LNCaP clone FGC (cell line): ENCODE measurements around the gene NFKBIE.

ENCODE experiments used
- DNase-seq: peaks from one replicate; pipeline ENCODE4 v3.0.0-alpha.2; 2011; ENCODE audit warnings: low read depth
- H3K4me3 ChIP-seq: 2 replicates; pipeline ENCODE4 v1.5.1; 2011; ENCODE audit warnings: mild to moderate bottlenecking, low read depth, low read length, control low read depth
- TF ChIP-seq, protein P1 (sequence below): IDR thresholded peaks from 2 replicates; pipeline ENCODE4 v1.5.1; 2012; ENCODE audit warnings: mild to moderate bottlenecking; ENCODE audit not compliant: control insufficient read depth, insufficient read depth; ENCODE audit errors: extremely low read depth

The NFKBIE gene

DNA sequence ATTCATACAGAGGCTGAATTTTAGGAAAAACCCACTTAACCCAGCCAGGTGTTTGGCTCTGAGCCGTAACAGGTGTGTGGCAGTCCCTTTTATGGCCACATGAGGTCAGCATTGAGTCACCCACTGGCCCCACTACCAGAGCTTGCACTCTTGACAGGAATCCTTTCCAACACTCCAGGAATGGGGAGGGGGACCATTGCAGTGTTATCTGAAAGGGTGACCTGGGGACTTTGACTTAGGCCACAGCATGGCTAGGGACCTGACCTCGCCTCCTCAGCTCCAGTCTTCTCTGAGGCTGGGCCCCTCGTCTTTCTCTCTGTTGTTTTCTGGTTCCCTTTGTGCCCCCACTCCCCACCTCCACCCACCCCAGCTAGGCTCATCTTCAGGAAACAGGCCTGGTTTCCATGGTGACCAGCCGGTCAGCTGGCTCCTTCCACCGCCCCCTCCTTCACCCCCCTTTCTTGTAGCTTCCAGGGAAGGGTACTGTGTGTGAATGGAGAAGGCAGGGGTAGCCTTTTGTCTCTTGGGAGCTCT, 2.8 kb upstream of the NFKBIE start:
- DNase-seq: no peak
- TF ChIP-seq, protein P1, sequence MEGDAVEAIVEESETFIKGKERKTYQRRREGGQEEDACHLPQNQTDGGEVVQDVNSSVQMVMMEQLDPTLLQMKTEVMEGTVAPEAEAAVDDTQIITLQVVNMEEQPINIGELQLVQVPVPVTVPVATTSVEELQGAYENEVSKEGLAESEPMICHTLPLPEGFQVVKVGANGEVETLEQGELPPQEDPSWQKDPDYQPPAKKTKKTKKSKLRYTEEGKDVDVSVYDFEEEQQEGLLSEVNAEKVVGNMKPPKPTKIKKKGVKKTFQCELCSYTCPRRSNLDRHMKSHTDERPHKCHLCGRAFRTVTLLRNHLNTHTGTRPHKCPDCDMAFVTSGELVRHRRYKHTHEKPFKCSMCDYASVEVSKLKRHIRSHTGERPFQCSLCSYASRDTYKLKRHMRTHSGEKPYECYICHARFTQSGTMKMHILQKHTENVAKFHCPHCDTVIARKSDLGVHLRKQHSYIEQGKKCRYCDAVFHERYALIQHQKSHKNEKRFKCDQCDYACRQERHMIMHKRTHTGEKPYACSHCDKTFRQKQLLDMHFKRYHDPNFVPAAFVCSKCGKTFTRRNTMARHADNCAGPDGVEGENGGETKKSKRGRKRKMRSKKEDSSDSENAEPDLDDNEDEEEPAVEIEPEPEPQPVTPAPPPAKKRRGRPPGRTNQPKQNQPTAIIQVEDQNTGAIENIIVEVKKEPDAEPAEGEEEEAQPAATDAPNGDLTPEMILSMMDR: peak; percentile 88
- no peak overlapping the region for H3K4me3 ChIP-seq

DNA sequence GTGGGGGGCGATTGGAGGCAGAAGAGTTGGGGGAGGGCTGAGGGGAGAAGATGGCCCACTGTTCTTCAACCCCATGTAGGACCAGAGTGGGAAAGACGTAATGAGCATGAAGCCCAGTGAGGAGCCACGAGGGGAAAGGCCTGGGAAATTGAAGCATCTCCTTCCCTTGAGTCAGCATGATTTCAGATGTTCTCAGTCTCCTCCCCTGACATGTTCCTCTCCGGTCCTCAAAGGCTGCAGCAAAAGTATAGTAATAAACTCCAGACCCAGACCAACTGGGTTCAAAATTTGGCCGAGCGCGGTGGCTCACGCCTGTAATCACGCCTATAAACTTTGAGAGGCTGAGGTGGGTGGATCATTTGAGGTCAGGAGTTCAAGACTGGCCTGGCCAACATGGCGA, 1.9 kb upstream of the NFKBIE start:
- TF ChIP-seq, protein P1: no peak
- no peak overlapping the region for H3K4me3 ChIP-seq
- no peak for DNase-seq

DNA sequence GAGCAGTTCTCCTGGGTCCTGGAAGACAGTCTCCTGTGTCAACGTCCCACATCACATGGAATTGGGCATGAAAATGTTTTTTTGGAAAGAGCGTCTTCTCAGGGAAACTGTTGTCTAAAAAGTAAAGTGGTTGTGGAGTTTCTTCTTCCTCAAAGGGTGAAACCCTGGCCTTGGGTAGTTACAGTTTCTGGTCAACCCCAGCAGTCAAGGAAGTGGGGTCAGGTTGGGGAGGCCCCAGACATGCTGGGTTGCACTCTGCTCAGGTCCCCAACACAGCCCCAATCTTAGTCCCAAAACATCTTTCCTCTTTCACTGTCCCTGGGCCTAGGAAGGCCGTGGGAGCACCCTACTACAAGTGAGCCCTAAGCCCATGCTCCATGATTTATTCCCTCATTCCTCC, 996 bp upstream of the NFKBIE start:
- DNase-seq: no peak
- no peak overlapping the region for H3K4me3 ChIP-seq
- TF ChIP-seq, protein P1: no peak

DNA sequence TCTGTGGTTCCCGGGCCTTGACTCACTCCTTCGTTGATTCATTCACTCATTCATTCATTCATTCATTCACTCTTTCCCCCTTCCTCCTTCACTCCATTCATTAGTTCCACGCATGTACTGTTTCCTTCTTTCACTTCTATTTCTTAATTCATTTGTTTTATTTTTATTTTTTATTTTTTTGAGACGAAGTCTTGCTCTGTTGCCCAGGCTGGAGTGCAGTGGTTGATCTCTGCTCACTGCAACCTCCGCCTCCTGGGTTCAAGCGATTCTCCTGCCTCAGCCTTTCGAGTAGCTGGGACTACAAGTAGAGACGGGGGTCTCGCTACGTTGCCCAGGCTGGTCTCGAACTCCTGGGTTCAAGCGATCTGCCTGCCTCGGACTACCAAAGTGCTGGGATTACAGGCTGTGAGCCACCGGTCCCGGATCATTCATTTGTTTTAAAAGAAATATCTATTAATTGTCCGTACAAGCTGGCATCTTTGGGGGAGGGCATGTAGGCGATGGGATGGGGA, 427 bp upstream of the NFKBIE start:
- TF ChIP-seq, protein P1: no peak
- H3K4me3 ChIP-seq: peak overlapping the region; percentile 71
- DNase-seq: no peak

DNA sequence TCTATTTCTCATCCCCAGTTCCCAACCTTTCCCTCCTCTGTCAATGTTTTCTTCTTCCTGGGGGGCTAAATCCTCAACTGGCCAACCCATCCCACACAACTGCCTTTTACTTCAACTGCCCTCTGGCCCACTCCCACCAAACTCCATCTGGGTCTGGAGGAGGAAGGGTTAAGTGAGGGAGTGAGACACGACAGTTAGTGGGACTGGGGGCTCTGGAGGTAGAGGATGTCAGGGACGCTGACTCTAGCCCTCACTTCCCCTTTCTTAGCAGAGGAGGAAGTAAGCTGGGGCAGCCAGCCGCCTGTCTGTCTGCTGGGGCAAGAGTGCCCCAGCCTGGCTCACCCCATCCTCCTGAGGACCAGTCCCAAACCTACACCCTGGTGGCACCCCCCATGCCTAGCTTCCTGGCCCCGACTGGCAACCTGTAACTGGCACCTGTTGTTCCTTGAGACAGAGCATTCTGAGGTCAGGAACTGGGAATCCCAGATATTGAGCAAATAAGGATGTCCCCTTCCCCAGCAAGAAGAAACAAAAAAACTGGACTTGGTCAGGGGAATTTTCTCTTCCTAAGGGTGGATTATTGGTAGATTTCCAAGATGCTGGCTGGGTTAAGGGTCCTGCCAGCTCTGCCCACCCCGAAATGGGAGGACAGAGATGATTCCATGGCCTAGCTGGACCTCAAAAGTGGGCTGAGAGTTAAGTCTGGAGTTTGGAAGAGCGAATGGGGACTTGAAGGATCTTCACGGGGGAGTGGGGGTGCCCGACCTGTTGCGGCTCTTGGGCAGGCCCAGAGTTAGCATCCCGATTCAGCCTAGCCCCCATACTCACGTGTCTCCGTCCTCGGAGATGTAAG, 971 bp downstream of the NFKBIE start:
- TF ChIP-seq, protein P1: no peak
- H3K4me3 ChIP-seq: peak overlapping the region; percentile 71

DNA sequence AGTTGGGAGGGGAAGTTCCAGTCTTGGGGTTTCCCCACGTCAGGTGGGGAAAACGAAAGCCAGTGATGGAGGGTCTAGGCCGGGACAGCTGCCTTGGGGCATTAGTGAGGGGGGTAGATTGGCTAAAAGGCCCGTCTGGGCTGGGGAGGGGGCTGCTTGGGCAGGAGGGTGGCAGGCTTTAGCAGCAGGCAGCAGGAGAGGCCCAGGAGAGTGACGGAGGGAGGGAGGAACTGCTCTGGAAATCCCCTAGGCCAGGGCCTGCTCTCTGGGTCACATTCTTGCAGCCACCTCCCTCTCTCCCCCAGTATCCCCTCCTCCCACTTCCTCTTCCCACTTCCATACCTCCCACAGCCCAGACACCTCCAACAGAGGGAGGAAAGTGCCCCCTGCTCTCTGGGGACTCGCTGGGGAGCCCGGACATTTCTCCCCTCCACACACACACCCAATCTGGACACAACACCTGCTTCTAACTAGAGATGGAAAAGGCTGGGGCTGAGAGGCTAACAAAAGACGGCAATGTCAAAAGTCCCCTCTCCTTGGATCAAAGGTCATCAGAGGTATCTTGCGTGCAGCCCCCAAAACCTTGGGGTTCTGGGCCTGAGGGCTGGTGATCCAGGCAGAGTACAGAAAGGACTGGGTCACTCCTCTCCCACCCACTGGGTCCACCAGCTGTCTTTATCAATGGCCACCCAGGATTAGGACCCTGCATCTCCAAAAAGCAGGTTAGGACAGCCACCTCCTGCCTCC, 1.8 kb downstream of the NFKBIE start:
- no peak overlapping the region; the same call in 1 of the 2 replicates for H3K4me3 ChIP-seq
- no peak for DNase-seq
- TF ChIP-seq, protein P1: no peak

More for the DNA sequence above, 971 bp downstream of the NFKBIE start:
- no peak for DNase-seq
